Karpas-422 (cell line): ENCODE data around the gene SCT. TPM values are rescaled to one million over a fixed set of nuclear protein-coding genes. Genes with fewer than 3 reads are reported as not detected.
"Not testable (repeated sequence)": the region's sequence is repeated elsewhere in the genome, so short reads cannot be mapped to it uniquely, and the experiment has no call there.

ENCODE experiments used
- DNase-seq: peaks from one replicate; pipeline ENCODE4 v3.0.0-alpha.2; 2015
- H2AFZ ChIP-seq: fragments of 200-600 bp; sonication (generic); 2 replicates; pipeline ENCODE4 v1.6.1; 2014; ENCODE audit warnings: antibody characterized with exemption, low read length, mixed read lengths
- H3K27ac ChIP-seq: fragments of 200-600 bp; sonication (generic); 2 replicates; pipeline ENCODE4 v1.5.1; 2014; ENCODE audit warnings: mild to moderate bottlenecking, low read length, moderate library complexity
- H3K27me3 ChIP-seq: fragments of 200-600 bp; sonication (generic); 2 replicates; pipeline ENCODE4 v1.6.1; 2014; ENCODE audit warnings: low read length, mixed read lengths
- H3K36me3 ChIP-seq: fragments of 200-600 bp; sonication (generic); 2 replicates; pipeline ENCODE4 v1.6.1; 2014; ENCODE audit warnings: low read length, mixed read lengths; ENCODE audit not compliant: insufficient read depth
- H3K4me1 ChIP-seq: fragments of 200-600 bp; sonication (generic); 2 replicates; pipeline ENCODE4 v1.6.1; 2014; ENCODE audit warnings: mild to moderate bottlenecking, low read length, mixed read lengths
- H3K4me2 ChIP-seq: fragments of 200-600 bp; sonication (generic); 2 replicates; pipeline ENCODE4 v1.6.1; 2014; ENCODE audit warnings: low read length, low read depth, mild to moderate bottlenecking; ENCODE audit not compliant: poor library complexity, severe bottlenecking
- H3K4me3 ChIP-seq: fragments of 200-600 bp; sonication (generic); 2 replicates; pipeline ENCODE4 v1.5.1; 2014; ENCODE audit warnings: mild to moderate bottlenecking, antibody characterized with exemption, low read length, mixed read lengths
- H3K79me2 ChIP-seq: fragments of 200-600 bp; sonication (generic); 2 replicates; pipeline ENCODE4 v1.6.1; 2014; ENCODE audit warnings: mild to moderate bottlenecking, low read length, mixed read lengths
- H3K9ac ChIP-seq: fragments of 200-600 bp; sonication (generic); 2 replicates; pipeline ENCODE4 v1.6.0; 2014; ENCODE audit warnings: low read length
- H3K9me2 ChIP-seq: fragments of 200-600 bp; sonication (generic), shearing (Covaris generic); replicated peaks from 2 replicates; pipeline ENCODE4 v1.6.0; 2014; ENCODE audit warnings: mild to moderate bottlenecking, low read length, moderate library complexity; ENCODE audit not compliant: insufficient read depth
- H3K9me3 ChIP-seq: fragments of 300-700, 200-600 bp; sonication (generic); 2 replicates; pipeline ENCODE4 v1.6.1; 2014; ENCODE audit warnings: low read length, mixed read lengths
- H4K20me1 ChIP-seq: fragments of 200-600 bp; sonication (generic); 2 replicates; pipeline ENCODE4 v1.6.1; 2014; ENCODE audit warnings: mild to moderate bottlenecking, antibody characterized with exemption, low read length, low read depth; ENCODE audit not compliant: insufficient read depth
- total RNA-seq: library from RNA; depleted of rRNA; stranded (reverse); fragments of >200 nt; shearing (Covaris generic); gene quantifications from 2 replicates; pipeline ENCODE4 v1.2.3, GENCODE V29; 2014; ENCODE audit warnings: low replicate concordance

Gene SCT
- total RNA-seq, 1 experiment from 2014 or later, result not detected

- H3K4me2 ChIP-seq, result peak overlapping the region; percentile 56
- H3K9me3 ChIP-seq, result no peaks in the 10 kb centered on the region
- no peaks in the 10 kb centered on the region for H3K27me3 ChIP-seq
- no peak for DNase-seq
- H3K4me3 ChIP-seq, result peak overlapping the region; percentile 33; the same call in 1 of the 2 replicates
- peak overlapping the region; percentile 25; the same call in 1 of the 2 replicates for H3K27ac ChIP-seq
- H2AFZ ChIP-seq, result no peak overlapping the region
- H4K20me1 ChIP-seq, result peaks cover 69% of the 10 kb centered on the region
- peaks cover 23% of the 10 kb centered on the region for H3K4me1 ChIP-seq
- H3K79me2 ChIP-seq, result no peaks in the 10 kb centered on the region
- peaks cover 22% of the 10 kb centered on the region for H3K36me3 ChIP-seq
- H3K9ac ChIP-seq, result no peak overlapping the region
- no peaks in the 10 kb centered on the region for H3K9me2 ChIP-seq
Measured at GRCh38 chr11:660281-660680, 33.3 kb upstream of the SCT start.

- Histone ChIP-seq H3K27ac (0 out of 2 replicates have a peak overlapping the region, but pooled peaks have one; percentile 3), H3K36me3 (peaks cover 19% of the 10 kb centered on the region), H3K4me2 (peak overlapping the region; percentile 56), H3K4me3 (peak overlapping the region; percentile 23; the same call in 1 of the 2 replicates), H4K20me1 (peaks cover 74% of the 10 kb centered on the region), H3K27me3 (no peaks in the 10 kb centered on the region), H3K4me1 (peaks cover 23% of the 10 kb centered on the region), H3K9ac (no peak overlapping the region), H3K9me3 (no peaks in the 10 kb centered on the region), H3K79me2 (no peaks in the 10 kb centered on the region), H3K9me2 (no peaks in the 10 kb centered on the region), H2AFZ (no peak overlapping the region)
- DNase-seq, result no peak
Measured at GRCh38 chr11:659532-660085, 32.6 kb upstream of the SCT start.

DNA sequence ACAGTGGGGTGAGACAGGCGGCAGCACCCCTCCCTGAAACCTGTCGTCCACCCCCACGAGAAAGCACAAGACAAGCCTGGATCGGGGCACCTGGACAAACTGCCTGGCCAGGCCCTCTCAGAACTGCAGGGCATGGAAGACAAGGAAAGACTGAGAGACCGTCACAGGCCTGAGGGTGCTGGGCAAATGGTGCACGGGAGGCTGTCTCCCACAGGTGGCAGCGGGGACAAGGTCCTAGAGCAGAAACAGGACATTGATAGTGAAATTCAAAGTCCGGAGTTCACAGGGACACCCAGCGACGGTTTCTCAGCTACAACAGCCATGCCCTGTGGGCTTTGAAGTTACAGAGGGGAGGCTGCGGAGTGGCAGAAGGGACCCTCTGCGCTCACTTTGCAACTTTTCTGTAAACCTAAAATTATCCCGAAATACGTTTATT is 30.7 kb upstream of the SCT start:
- H4K20me1 ChIP-seq, result peaks cover 72% of the 10 kb centered on the region
- H3K79me2 ChIP-seq, result no peaks in the 10 kb centered on the region
- H3K9me2 ChIP-seq, result no peaks in the 10 kb centered on the region
- H3K4me2 ChIP-seq, result no peak overlapping the region
- peaks cover 23% of the 10 kb centered on the region for H3K4me1 ChIP-seq
- H3K9ac ChIP-seq, result no peak overlapping the region
- no peak overlapping the region for H3K4me3 ChIP-seq
- H2AFZ ChIP-seq, result no peak overlapping the region
- DNase-seq, result no peak
- H3K9me3 ChIP-seq, result no peaks in the 10 kb centered on the region
- H3K36me3 ChIP-seq, result peaks cover 15% of the 10 kb centered on the region
- no peaks in the 10 kb centered on the region for H3K27me3 ChIP-seq
- no peak overlapping the region for H3K27ac ChIP-seq

- Histone ChIP-seq H3K4me1 (peaks cover 23% of the 10 kb centered on the region), H3K9ac (no peak overlapping the region), H3K4me3 (no peak overlapping the region), H3K27ac (no peak overlapping the region), H3K36me3 (peaks cover 12% of the 10 kb centered on the region), H3K79me2 (no peaks in the 10 kb centered on the region), H2AFZ (no peak overlapping the region), H3K4me2 (no peak overlapping the region), H4K20me1 (peaks cover 64% of the 10 kb centered on the region), H3K9me2 (no peaks in the 10 kb centered on the region), H3K9me3 (no peaks in the 10 kb centered on the region), H3K27me3 (no peaks in the 10 kb centered on the region)
- no peak for DNase-seq
Measured at GRCh38 chr11:656866-657265, 29.9 kb upstream of the SCT start.

DNA sequence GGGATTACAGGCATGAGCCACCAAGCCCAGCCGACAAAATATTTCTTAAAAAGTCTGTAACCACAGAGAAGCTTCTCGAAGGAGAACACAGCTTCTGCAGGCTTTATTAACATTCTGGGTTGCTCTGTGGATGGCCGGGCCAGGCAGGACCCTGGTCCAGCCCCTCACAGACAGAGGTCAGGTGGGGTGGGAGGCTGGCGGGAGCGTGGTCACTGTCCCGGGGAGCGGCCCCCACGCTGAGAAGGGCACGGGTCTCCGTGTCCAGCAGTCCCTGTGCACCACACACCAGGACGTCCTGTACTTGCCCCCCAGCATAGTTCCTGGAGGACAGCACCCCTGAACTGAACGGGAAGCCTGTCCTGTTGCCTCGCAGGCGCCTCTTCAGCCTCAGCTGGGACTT is 29.4 kb upstream of the SCT start:
- Histone ChIP-seq H2AFZ (no peak overlapping the region), H3K4me2 (no peak overlapping the region), H3K27ac (no peak overlapping the region), H3K36me3 (peaks cover 10% of the 10 kb centered on the region), H3K9ac (no peak overlapping the region), H3K79me2 (no peaks in the 10 kb centered on the region), H3K4me3 (no peak overlapping the region), H3K9me3 (no peaks in the 10 kb centered on the region), H3K27me3 (no peaks in the 10 kb centered on the region), H3K4me1 (peaks cover 23% of the 10 kb centered on the region), H3K9me2 (no peaks in the 10 kb centered on the region), H4K20me1 (peaks cover 59% of the 10 kb centered on the region)
- DNase-seq, result no peak

DNA sequence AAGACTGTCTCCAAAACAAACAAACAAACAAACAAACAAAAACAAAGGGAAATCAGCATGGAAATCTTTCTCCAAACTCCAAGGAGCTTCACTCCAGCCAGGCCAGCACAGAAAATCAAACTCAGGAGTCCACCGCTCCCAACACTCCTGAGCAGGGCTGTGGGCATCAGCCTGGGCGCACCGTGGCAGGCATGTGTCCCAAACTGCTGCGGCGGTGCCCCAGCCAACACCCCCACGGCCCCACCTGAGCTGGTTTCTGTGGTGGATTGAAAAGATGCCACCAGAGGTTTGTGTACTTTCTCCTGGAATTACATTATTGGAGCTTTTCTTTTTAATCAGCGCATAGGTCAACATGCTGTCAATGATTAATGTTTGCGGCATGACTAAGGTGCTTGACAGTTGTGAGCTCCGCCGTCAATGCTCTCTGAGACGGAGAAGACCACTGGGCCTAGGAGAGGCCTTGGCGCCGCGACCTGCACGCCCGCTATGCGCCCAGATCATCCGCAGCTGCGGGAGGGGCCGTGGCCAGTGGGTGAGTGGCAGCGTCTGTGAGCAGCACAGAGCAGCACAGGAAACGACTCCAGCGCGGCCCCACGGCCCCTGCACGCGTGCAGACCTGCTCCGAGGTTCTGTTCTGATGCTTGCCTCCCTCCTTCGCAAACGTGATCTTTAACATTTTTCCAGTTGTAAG is 28.2 kb upstream of the SCT start:
- no peaks in the 10 kb centered on the region for H3K9me2 ChIP-seq
- no peaks in the 10 kb centered on the region for H3K79me2 ChIP-seq
- DNase-seq, result no peak
- peaks cover 10% of the 10 kb centered on the region for H3K36me3 ChIP-seq
- H3K27me3 ChIP-seq, result no peaks in the 10 kb centered on the region
- no peak overlapping the region for H3K4me3 ChIP-seq
- H4K20me1 ChIP-seq, result peaks cover 47% of the 10 kb centered on the region
- no peak overlapping the region for H3K27ac ChIP-seq
- no peak overlapping the region for H3K4me2 ChIP-seq
- H2AFZ ChIP-seq, result no peak overlapping the region
- no peak overlapping the region for H3K9ac ChIP-seq
- no peaks in the 10 kb centered on the region for H3K9me3 ChIP-seq
- H3K4me1 ChIP-seq, result peaks cover 10% of the 10 kb centered on the region

DNA sequence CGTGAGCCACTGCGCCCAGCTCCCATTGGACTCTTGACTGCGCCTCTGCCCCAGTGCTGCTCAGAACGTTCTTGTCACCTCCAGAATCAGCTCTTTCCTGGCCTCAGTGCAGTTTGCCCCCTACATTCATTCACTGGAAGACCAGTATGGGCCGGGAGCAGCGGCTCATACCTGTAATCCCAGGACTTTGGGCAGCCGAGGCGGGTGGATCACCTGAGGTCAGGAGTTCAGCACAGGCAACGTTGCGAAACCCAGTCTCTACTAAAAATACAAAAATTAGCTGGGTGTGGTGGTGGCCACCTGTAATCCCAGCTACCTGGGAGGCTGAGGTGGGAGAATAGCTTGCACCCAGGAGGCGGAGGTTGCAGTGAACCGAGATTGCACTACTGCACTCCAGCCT is 27.5 kb upstream of the SCT start:
- not testable (repeated sequence) for H3K36me3 ChIP-seq, H3K4me3 ChIP-seq, H2AFZ ChIP-seq, H3K4me2 ChIP-seq, H3K9ac ChIP-seq, H3K27ac ChIP-seq, H3K27me3 ChIP-seq, DNase-seq, H3K9me2 ChIP-seq, H3K4me1 ChIP-seq, H3K79me2 ChIP-seq, H3K9me3 ChIP-seq
- H4K20me1 ChIP-seq, result peaks cover 41% of the 10 kb centered on the region

GRCh38 chr11:653837-654236 is 26.9 kb upstream of the SCT start:
- no peak overlapping the region for H2AFZ ChIP-seq
- H3K4me1 ChIP-seq, result no peaks in the 10 kb centered on the region
- H3K9ac ChIP-seq, result no peak overlapping the region
- no peak for DNase-seq
- peaks cover 5% of the 10 kb centered on the region; the same call in 1 of the 2 replicates for H3K36me3 ChIP-seq
- no peak overlapping the region for H3K27ac ChIP-seq
- H3K9me2 ChIP-seq, result no peaks in the 10 kb centered on the region
- no peaks in the 10 kb centered on the region for H3K27me3 ChIP-seq
- no peaks in the 10 kb centered on the region for H3K9me3 ChIP-seq
- H4K20me1 ChIP-seq, result peaks cover 35% of the 10 kb centered on the region
- H3K4me2 ChIP-seq, result no peak overlapping the region
- H3K4me3 ChIP-seq, result no peak overlapping the region
- no peaks in the 10 kb centered on the region for H3K79me2 ChIP-seq
